C4-2B (cell line): ENCODE measurements around the gene LRRC28.

Source experiments
- CTCF ChIP-seq: fragments of 450-650 bp; conservative IDR thresholded peaks from 2 replicates; pipeline ENCODE4 v1.5.1; 2017; ENCODE audit warnings: mild to moderate bottlenecking
- ZFX ChIP-seq: fragments of 450-650 bp; IDR thresholded peaks from 2 replicates; pipeline ENCODE4 v1.6.1; 2017

GRCh38 chr15:99253381-99254090 is 2.3 kb downstream of the LRRC28 start:
- TF ChIP-seq CTCF, result no peak
- no peak for TF ChIP-seq ZFX
